ENCODE results near the gene RTEL1. TPM values are rescaled to one million over a fixed set of nuclear protein-coding genes. Genes with fewer than 3 reads are reported as not detected.

Gene RTEL1
- polyA plus RNA-seq, 1 donor from 2014 or later, result 29.2 TPM

DNA sequence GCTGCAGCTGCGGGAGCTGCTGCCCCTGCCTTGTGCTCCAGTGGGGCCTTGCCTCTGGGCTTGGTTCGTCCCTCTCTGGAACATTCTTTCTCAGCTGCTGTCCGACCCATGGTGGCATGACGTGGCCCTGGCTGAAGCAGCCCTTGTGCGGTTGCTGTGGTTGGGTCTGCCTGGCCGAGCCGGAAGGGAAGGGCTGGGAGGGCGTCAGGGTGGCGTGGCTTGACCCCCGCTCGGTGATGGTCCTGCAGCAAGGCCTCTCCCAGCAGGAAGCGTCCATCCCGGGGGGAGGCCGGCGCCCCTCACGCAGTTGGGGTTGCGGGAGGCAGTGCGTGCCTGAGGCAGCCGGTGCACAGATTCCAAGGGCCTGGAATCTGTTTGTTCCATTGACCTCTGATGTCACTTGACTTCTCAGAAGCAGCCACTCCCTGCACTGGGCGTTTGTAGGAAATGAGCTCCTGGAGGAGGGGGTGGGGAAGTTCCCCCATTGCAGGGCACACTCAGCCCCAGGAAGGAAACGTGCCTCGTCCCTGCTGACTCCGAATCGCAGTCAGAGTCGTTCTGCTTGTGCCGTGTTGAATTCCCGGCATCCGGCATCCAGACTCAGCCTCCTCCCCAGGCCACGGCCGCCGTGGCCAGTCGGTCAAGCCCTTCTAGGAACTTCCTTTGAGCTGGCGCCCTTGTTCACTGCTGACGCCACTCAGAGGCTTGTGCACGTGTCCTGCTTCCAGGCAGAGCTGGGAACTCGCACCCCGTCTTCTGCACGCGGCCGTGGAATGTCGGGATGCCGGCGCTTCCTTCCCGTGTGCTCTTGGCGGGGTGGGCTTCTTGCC is 28.6 kb downstream of the RTEL1 start:
- Histone ChIP-seq H3K4me3 (ENCODE audit: low read length) (no peak overlapping the region), H3K27me3 (ENCODE audit: insufficient read depth, low read depth, low read length) (no peaks in the 10 kb centered on the region), H4K20me1 (ENCODE audit: insufficient read depth) (no peaks in the 10 kb centered on the region), H3K9me3 (ENCODE audit: low read length) (no peaks in the 10 kb centered on the region), H3K9ac (ENCODE audit: low read length) (no peak overlapping the region), H3K79me2 (replicated peaks; ENCODE audit: insufficient read depth, low read length) (no peaks in the 10 kb centered on the region), H3K9me2 (ENCODE audit: insufficient read depth, low read length) (no peaks in the 10 kb centered on the region), H3K27ac (ENCODE audit: low read length) (no peak overlapping the region), H3F3A (ENCODE audit: insufficient read depth, low read length, poor library complexity, severe bottlenecking) (no peaks in the 10 kb centered on the region), H3K36me3 (ENCODE audit: insufficient read depth, low read length) (no peaks in the 10 kb centered on the region), H3K4me2 (ENCODE audit: low read length) (no peak overlapping the region), H2AFZ (ENCODE audit: low read depth, low read length) (no peak overlapping the region)
- TF ChIP-seq EZH2 (IDR thresholded peaks at IDR 0.05; ENCODE audit: borderline replicate concordance, insufficient read depth, low read length, poor library complexity, severe bottlenecking) (no peak), REST (IDR thresholded peaks at IDR 0.05; ENCODE audit: borderline replicate concordance) (no peak), POLR2AphosphoS5 (IDR thresholded peaks at IDR 0.05) (no peak), TAF1 (IDR thresholded peaks at IDR 0.05; ENCODE audit: low read depth) (no peak), RAD21 (conservative IDR thresholded peaks at IDR 0.05) (no peak)
- TF ChIP-seq, protein P1, sequence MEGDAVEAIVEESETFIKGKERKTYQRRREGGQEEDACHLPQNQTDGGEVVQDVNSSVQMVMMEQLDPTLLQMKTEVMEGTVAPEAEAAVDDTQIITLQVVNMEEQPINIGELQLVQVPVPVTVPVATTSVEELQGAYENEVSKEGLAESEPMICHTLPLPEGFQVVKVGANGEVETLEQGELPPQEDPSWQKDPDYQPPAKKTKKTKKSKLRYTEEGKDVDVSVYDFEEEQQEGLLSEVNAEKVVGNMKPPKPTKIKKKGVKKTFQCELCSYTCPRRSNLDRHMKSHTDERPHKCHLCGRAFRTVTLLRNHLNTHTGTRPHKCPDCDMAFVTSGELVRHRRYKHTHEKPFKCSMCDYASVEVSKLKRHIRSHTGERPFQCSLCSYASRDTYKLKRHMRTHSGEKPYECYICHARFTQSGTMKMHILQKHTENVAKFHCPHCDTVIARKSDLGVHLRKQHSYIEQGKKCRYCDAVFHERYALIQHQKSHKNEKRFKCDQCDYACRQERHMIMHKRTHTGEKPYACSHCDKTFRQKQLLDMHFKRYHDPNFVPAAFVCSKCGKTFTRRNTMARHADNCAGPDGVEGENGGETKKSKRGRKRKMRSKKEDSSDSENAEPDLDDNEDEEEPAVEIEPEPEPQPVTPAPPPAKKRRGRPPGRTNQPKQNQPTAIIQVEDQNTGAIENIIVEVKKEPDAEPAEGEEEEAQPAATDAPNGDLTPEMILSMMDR (IDR thresholded peaks at IDR 0.05; ENCODE audit: poor library complexity, severe bottlenecking), result no peak

DNA sequence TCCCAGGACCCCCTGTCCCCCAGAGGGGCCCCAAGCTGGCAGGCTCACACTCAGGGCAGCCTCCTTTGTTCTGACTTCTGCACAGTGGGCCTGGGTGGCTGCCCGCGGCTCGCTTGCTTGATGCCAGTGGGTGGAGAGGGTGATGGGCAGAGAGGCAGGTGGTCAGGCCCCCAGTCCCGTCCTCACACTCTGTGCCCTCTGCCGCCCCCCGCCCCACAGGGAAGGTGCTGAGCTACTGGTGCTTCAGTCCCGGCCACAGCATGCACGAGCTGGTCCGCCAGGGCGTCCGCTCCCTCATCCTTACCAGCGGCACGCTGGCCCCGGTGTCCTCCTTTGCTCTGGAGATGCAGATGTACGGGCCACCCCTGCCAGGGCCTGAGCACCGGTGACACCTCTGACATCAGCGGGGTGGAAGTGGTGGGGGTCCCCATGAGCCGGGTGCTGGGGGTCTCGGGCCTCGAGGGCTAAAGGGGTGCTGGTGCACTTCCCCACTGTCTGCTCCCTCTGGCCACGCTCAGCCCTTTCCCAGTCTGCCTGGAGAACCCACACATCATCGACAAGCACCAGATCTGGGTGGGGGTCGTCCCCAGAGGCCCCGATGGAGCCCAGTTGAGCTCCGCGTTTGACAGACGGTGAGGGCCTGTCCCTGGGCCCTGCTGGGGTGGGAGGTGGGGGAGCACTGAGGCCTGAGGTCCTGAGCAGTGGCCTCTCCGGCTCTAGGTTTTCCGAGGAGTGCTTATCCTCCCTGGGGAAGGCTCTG is 29.5 kb downstream of the RTEL1 start:
- H2AFZ ChIP-seq (ENCODE audit: low read depth, low read length), result no peak overlapping the region
- no peaks in the 10 kb centered on the region for H3K9me2 ChIP-seq (ENCODE audit: insufficient read depth, low read length)
- H3K27ac ChIP-seq (ENCODE audit: low read length), result no peak overlapping the region
- H3F3A ChIP-seq (ENCODE audit: insufficient read depth, low read length, poor library complexity, severe bottlenecking), result no peaks in the 10 kb centered on the region
- H3K4me3 ChIP-seq (ENCODE audit: low read length), result no peak overlapping the region
- H3K79me2 ChIP-seq (replicated peaks; ENCODE audit: insufficient read depth, low read length), result no peaks in the 10 kb centered on the region
- H3K36me3 ChIP-seq (ENCODE audit: insufficient read depth, low read length), result no peaks in the 10 kb centered on the region
- no peak overlapping the region for H3K4me2 ChIP-seq (ENCODE audit: low read length)
- no peaks in the 10 kb centered on the region for H3K9me3 ChIP-seq (ENCODE audit: low read length)
- H3K9ac ChIP-seq (ENCODE audit: low read length), result no peak overlapping the region
- H3K27me3 ChIP-seq (ENCODE audit: insufficient read depth, low read depth, low read length), result no peaks in the 10 kb centered on the region
- H4K20me1 ChIP-seq (ENCODE audit: insufficient read depth), result no peaks in the 10 kb centered on the region
- no peak for TF ChIP-seq RAD21 (conservative IDR thresholded peaks at IDR 0.05)
- TF ChIP-seq, protein P1 (IDR thresholded peaks at IDR 0.05; ENCODE audit: poor library complexity, severe bottlenecking), result no peak
- TF ChIP-seq REST (IDR thresholded peaks at IDR 0.05; ENCODE audit: borderline replicate concordance), result no peak
- TF ChIP-seq EZH2 (IDR thresholded peaks at IDR 0.05; ENCODE audit: borderline replicate concordance, insufficient read depth, low read length, poor library complexity, severe bottlenecking), result no peak
- TF ChIP-seq TAF1 (IDR thresholded peaks at IDR 0.05; ENCODE audit: low read depth), result no peak
- no peak for TF ChIP-seq SMC3 (conservative IDR thresholded peaks at IDR 0.05; ENCODE audit: poor library complexity)
- TF ChIP-seq MXI1 (conservative IDR thresholded peaks at IDR 0.05; ENCODE audit: poor library complexity, severe bottlenecking), result no peak
- no peak for TF ChIP-seq POLR2AphosphoS5 (IDR thresholded peaks at IDR 0.05)
- no peak for TF ChIP-seq EP300 (conservative IDR thresholded peaks at IDR 0.05; ENCODE audit: poor library complexity, severe bottlenecking)
